HG03175 (cell line): ENCODE measurements around the gene EPM2A.

Experiments
- ATAC-seq: cut with Tn5 transposase; IDR thresholded peaks from one replicate; pipeline ENCODE4 v1.9.1; 2021; ENCODE audit warnings: mild to moderate bottlenecking, moderate library complexity; ENCODE audit not compliant: unreplicated experiment

EPM2A gene

DNA sequence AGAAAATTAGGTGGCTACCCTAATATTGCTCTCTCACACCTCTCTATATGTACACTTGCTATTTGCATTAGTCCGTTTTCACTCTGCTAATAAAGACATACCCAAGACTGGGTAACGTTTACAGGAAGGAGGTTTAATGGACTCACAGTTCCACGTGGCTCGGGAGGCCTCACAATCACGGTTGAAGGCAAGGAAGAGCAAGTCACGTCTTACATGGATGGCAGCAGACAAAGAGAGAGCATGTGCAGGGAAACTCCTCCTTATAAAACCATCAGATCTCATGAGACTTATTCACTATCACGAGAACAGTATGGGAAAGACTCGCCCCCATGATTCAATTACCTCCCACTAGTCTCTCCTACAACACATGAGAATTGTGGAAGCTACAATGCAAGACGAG, 53.4 kb downstream of the EPM2A start:
- ATAC-seq: no peak

DNA sequence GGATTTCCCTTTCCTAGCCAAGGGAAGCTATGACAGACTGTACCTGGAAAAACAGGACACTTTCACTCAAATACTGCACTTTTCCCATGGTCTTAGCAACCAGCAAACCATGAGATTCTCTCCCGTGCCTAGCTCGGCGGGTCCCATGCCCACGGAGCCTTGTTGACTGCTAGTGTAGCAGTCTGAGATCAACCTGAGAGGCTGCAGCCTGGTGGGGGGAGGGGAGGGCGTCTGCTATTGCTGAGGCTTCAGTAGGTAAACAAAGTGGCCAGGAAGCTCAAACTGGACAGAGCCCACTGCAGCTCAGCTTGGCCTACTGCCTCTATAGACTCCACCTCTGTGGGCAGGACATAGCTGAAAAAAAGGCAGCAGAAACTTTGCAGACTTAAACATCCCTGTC, 61.8 kb downstream of the EPM2A start:
- ATAC-seq: no peak

DNA sequence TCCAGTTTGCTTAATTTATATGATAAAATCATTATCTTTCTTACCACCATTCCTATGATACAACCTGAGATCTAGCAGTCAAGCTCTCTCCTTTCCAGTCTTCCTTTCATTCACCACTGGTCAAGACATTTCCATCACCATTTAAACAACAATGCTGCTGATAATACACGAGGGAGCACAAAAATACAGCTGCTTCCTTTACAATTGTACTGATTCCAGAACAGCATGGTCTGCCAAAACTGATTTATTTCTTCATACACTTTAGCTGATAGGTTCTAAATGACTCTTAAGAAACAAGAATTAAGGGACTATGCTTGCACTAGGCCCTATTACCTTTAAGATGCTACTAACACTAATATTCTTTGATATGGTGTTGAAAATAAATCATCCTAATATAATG, 65.0 kb downstream of the EPM2A start:
- ATAC-seq: no peak

- ATAC-seq: no peak
Observed at GRCh38 chr6:145669627-145670034, 65.7 kb downstream of the EPM2A start.

- ATAC-seq: no peak
Observed at GRCh38 chr6:145668844-145669243, 66.5 kb downstream of the EPM2A start.

DNA sequence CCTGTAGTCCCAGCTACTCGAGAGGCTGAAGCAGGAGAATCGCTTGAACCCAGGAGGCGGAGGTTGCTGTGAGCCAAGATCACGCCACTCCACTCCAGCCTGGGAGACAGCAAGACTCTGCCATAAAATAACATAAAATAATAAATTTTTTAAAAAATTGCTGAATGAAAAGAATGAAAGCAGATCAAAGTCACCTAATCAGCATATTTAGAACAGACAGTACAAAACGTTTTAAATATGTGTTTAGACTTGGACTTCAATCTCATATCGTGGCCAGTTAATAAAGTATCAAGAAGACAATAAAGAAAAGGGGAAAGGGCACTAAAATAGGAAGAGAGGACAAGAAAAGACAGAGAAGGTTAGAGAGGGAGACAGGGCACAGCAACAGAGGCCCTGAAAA, 74.6 kb downstream of the EPM2A start:
- ATAC-seq: no peak

GRCh38 chr6:145656128-145656527, 79.2 kb downstream of the EPM2A start:
- no peak for ATAC-seq

DNA sequence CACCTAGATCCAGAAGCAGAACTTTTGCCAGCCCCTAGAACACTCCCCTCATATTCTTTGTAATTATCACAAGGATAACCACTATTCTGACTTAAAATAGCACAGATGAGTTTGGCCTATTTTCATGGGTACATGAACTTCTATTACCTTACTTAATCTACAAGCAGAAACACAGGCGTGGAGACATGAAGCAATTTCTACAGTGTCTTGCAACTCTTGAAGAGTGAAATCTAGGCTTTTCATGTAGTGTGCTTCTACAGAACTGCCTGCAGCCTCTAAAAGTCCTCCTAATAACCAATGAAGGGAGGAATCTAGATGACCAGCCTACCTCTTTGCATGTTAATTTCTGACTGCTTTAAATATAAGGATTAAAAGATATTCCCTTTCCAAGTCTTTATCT, 82.7 kb downstream of the EPM2A start:
- no peak for ATAC-seq

DNA sequence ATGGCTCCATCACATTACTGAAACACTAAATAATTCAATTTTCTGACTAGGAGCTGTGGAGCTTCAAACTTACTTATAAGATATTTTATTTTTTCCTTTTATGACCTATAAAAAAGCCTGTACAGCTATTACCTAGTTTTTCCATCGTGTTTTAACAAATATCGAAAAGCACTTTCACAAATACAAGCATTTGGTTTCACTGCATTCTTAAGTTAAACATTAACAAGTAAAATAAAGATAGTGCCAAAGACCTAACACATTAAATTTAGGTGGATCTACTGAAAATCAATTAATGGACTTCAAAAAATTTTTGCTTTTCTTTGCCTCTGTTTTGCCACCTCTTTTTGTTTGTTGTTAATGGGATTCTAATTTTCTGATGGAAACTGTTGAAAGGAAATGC, 83.3 kb downstream of the EPM2A start:
- ATAC-seq: no peak

- no peak for ATAC-seq
Observed at GRCh38 chr6:145648149-145648548, 87.2 kb downstream of the EPM2A start.

DNA sequence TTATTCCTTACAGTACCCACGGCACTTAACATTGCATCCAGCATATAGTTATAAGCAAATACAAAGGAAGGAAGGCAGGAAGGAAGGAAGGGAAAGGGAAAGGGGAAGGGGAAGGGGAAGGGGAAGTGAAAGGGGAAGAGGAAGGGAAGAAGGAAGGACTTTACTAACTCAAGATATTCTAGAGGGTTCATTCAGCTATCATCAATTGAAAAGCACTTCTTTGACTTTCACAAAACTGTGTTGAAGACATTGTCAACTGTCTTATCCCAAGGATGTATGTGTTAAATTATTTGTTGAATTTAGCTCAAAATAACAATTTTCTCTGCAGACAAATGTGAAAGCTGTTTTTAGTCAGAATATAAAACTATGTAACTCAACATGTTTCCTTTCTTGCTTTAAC, 87.7 kb downstream of the EPM2A start:
- ATAC-seq: no peak

DNA sequence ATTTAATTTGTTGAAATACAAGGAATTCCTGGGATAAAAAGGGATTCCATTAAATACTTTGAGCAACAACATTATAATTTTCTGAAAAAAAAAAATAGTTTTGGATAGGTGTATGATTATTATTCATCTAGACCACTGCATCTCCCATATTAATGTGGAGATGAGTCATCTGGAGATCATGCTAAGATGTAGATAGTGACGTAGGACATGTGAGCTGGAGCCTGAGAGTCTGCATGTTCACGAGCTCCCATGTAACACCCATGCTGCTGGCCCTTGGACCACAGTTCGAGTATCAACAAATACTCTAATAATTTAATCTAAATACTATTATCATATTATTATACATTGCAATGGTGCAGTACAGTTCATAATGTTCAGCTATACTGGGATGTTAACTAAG, 91.6 kb downstream of the EPM2A start:
- ATAC-seq: no peak

DNA sequence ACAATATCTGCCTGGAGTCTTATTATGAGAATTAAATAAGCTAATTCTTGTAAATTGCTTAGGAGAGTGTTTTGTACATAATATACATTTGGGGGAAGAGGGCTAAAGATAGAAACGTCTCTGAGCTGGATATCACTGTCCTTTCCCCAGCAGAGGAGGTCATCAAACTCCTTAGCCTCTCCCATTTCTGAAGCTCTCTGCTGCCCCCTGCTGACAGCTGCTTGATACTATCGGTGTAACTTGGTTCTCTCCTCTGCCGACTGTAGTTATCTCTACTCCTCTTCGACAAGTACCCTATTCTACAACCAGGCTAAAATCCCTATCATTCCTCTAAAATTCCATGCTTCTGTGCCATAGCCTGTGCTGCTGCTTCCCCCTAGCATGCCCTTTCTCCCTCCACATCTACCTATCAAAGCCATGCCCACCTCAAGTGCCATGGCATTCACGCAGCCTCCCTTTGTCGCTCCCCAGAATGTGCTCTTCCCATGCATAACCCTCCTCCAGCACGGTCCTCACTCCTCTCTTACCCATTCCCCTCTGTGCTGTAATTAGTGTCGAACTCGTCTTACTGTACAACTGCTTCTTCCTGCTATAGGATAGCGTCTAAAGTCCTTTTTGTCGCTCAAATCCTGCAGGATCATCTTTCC, 101.2 kb downstream of the EPM2A start:
- ATAC-seq: peak; percentile 89

DNA sequence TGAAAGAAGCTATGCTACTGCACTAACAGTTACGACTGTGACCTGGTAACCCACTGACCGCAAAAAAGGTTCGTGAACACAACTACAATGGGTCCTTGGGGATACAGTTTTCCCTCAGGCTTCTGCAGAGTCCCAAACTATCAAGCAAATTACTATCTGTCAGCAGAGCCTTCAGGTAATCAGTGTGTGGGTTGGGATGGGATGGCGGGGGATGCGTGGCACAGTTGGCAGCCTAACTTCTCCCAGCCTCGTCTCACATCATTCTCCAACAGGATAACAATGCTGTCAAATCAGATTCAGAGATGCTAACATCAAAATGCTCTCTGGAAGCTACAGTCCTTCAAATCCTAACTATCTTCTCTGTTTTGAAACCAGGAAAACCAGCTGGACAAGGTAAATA, 102.3 kb downstream of the EPM2A start:
- no peak for ATAC-seq

DNA sequence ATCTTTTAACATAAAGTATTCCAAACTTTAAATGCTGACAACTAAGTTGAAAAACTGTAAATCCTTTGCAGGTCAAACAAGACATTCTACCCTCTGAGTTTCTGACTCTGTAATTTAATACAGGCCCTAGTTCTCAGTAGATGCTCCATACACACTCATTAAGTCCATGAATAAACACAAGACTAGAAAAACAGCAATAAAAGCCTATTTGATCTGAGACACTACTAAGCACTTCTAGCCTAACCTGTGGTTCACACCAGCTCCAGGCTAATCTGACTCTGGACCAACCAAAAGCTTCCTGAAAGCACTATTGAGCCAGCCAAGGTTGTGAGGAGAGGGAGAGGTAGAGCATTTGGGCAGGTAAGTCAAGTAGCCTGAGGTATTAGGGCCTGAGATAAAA, 103.9 kb downstream of the EPM2A start:
- ATAC-seq: no peak

GRCh38 chr6:145630598-145630997, 104.7 kb downstream of the EPM2A start:
- ATAC-seq: no peak

- no peak for ATAC-seq
Observed at GRCh38 chr6:145629478-145629877, 105.8 kb downstream of the EPM2A start.

- no peak for ATAC-seq
Observed at GRCh38 chr6:145627451-145627850, 107.9 kb downstream of the EPM2A start.

DNA sequence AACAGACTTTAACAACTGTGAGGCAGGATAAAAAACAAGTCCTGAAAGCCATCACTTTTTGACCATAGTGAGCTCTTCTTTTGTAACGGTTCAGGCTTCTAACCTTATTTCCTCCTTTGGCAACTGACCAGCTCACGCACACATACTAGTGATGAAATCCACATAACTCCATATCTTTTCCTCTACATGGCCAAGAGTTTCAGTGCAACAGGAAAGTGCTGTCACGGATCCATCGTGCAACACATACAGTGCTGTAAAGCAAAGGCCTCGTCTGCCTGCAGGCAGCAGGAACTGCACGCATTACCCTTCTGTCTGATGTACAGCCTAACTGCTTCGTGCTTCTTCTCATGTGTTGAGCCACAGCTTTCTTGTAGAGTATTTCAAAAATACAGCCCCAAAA, 108.5 kb downstream of the EPM2A start:
- ATAC-seq: no peak

DNA sequence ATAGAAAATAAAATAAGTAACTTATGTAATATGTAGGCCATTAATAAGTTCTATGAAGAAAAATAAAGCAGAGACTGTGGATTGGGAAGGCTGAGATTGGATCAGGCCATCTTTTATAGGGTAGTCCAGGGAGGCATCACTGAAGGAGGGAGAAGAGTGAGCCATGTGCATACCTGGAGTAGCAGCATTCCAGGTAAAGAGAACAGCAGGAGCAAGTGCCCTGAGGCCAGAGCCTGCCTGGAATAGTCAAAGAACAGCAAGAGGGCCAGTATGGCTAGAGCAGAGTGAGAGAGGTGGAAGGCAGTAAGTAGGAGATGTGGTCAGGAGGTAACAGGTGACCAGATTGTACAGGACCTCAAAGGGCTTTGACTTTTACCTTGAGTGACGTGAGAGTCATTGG, 112.1 kb downstream of the EPM2A start:
- no peak for ATAC-seq

DNA sequence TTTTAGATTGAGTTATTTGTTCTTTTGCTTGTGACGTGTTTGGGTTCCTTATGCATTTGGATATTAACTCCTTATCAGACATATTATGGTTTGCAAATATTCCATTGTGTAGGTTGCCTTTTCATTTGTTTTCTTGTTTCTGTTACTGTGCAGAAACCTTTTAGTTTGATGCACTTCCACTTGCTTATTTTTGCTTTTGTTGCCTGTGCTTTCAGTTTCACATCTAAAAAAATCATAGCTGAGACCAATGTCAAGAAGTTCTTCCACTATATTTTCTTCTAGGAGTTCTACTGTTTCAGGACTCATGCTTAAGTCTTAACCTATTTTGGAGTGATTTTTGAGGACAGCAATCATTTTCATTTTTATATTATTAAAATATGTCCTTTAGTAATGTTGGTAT, 113.5 kb downstream of the EPM2A start:
- peak; percentile 54 for ATAC-seq

DNA sequence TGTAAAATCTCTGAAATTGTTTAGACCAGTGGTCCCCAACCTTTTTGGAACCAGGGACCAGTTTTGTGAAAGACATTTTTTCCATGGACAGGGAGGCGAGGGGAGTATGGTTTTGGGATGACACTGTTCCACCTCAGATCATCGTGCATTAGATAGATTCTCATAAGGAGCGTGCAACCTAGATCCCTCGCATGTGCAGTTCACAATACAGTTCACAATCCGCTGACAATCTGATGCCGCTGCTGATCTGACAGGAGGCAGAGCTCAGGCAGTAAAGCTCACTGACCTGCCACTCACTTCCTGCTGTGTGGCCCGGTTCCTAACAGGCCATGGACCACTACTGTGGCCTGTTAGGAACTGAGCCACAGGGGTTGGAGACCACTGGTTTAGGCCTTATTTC, 115.2 kb downstream of the EPM2A start:
- ATAC-seq: no peak

DNA sequence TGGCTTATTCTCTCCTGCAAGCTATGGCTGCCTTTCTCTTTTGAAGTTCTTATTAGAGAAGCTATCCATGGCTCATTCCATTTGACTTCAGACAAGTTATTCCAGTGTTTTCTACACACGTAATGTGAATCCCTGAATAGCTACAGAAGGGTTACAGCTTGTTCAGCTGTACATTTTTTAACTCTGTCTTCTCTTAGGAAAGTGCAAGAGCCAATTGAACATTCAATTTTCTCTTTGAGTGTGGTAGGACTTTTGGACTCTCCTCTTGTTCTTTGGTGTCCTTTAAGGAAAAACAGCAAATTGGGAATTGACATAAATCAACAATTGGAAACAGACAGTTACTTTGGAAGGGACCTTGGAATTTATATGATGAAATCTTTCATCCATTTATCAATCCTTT, 125.8 kb downstream of the EPM2A start:
- no peak for ATAC-seq

GRCh38 chr6:145608850-145609249, 126.5 kb downstream of the EPM2A start:
- no peak for ATAC-seq
